Ovary (tissue), 9 donors: Measurements from ENCODE around the gene CFH. TPM values are rescaled to one million over a fixed set of nuclear protein-coding genes. Genes with fewer than 3 reads are reported as not detected.

Source experiments
- DNase-seq, 5 donors: peaks; one replicate each; pipeline ENCODE4 v3.0.0-alpha.2; 2019 to 2020
- H3K27ac ChIP-seq, 2 donors: fragments of 200-600 bp; one replicate each; pipeline versions ENCODE4 v1.5.1 to v1.8.0; 2019 to 2022
- H3K27me3 ChIP-seq: fragments of 200-600 bp; one replicate; pipeline ENCODE4 v1.8.0; 2022
- H3K36me3 ChIP-seq: fragments of 200-600 bp; sonication (generic); one replicate; pipeline ENCODE4 v1.5.1; 2019
- H3K4me1 ChIP-seq: one replicate; pipeline ENCODE4 v1.8.1; 2013; ENCODE audit warnings: mild to moderate bottlenecking, moderate library complexity; ENCODE audit not compliant: insufficient read depth
- H3K4me3 ChIP-seq: fragments of 200-600 bp; sonication (generic); one replicate; pipeline ENCODE4 v1.5.1; 2017
- H3K9me3 ChIP-seq, 2 donors: fragments of 200-600 bp in 1 of 2; sonication (generic) in 1 of 2; one replicate each; pipeline versions ENCODE4 v1.5.1 to v1.8.1; 2013 to 2019; ENCODE audit warnings: mild to moderate bottlenecking in 1 of 2, moderate library complexity in 1 of 2
- CTCF ChIP-seq, 3 donors: fragments of 450-650 bp in 2 of 3; fragments of 200-600 bp in 1 of 3; IDR thresholded peaks; one replicate each; pipeline versions ENCODE4 v1.5.1 to v1.8.0; 2016 to 2022; ENCODE audit warnings: antibody characterized with exemption in 3 of 3, mild to moderate bottlenecking in 1 of 3
- EP300 ChIP-seq: sonication (generic); formaldehyde crosslinking; IDR thresholded peaks from one replicate; pipeline ENCODE4 v1.6.1; 2017; ENCODE audit warnings: antibody characterized with exemption
- POLR2A ChIP-seq: fragments of 450-650 bp; IDR thresholded peaks from one replicate; pipeline ENCODE4 v1.6.1; 2017; ENCODE audit warnings: antibody characterized with exemption, mild to moderate bottlenecking, moderate library complexity
- WGBS, 3 donors: extraction: QIAGEN DNeasy Blood & Tissue Kit in 1 of 3; methylation state at CpG; one replicate each; pipeline versions ENCODE4 v1.1.5 to v1.1.7; 2013 to 2017; 5-methylcytosine and 5-hydroxymethylcytosine counted together
- intact Hi-C, 4 donors: fragments of 100-400 bp; cut with DNase I; formaldehyde crosslinking; loops; one replicate each; pipeline versions ENCODE4 v1.11.0 to v1.15.1; 2022 to 2023
- polyA plus RNA-seq, 2 donors: library from polyadenylated mRNA; stranded (reverse); fragments of 200-250 nt in 1 of 2; fragments of 350-450 nt in 1 of 2; fragmentation: Illumina TruSeq in 1 of 2; extraction: RNeasy Lipid Tissue Mini Kit (QIAGEN cat#74804) in 1 of 2; gene quantifications; one replicate each; pipeline ENCODE4 v1.2.3, GENCODE V29; 2013 to 2014
- total RNA-seq, 7 donors: library from RNA; depleted of rRNA in 2 of 7; stranded (reverse); fragments of >200 nt in 2 of 7; fragmentation: NEBNext Ultra II Directional in 3 of 7; extraction: Animal tissue kit (Norgen Biotek cat#: 25700) in 3 of 7; gene quantifications; one replicate each; pipeline versions ENCODE4 v1.1.0 to v1.2.4, GENCODE V29; 2016 to 2023
- donor health status: DM: no; HTN: no; CAD: no; lungs with moderate emphysema.
- donor health status: DM: no; HTN: no; CAD: no.
- donor health status: Bipolar disorder and iron deficiency.
- donor health status: DM: yes; HTN: yes; CAD: no.
- donor health status: DM: no; HTN: no; CAD: no.
- donor health status: DM: yes; HTN: yes; CAD: no.

Gene CFH
- total and polyA plus RNA-seq, 9 donors, result 95.4 to 438 (median 271) TPM

DNA sequence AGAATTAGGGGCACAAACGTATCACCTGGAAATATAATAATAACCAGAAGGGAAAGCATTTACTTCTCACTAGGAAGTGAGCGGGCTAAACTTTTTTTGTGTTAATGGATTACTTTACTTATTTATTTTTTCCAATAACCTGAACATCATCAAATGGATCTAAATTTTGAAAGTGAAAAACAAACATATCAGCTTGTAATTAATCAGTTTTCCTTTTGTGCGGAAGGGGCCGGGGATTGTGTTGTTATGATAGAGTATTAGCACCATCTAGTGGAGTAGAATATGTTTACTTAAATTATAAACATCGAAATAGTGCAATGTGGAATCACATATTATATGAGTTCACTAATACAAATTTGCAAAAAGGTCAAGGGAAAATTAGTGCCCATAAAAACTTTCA is 9.0 kb downstream of the CFH start:
- Histone ChIP-seq H3K27ac (peak overlapping the region in 1 of 2 donors; percentile 26), H3K36me3 (no peaks in the 10 kb centered on the region), H3K4me3 (no peak overlapping the region), H3K4me1 (peaks cover 9% of the 10 kb centered on the region), H3K9me3 (no peaks in the 10 kb centered on the region), H3K27me3 (no peaks in the 10 kb centered on the region)
- peak in 1 of 5 donors; percentile 29 for DNase-seq
- intact Hi-C loops, result loop anchor here in 1 of 4 donors (10.0 kb wide), 1 partner anchor 336 kb away; no protein-coding TSS in a partner anchor
- 5 to 11% (median 6%) methylated on average over 5 of the region's 5 CpGs for WGBS, 3 donors
- TF ChIP-seq EP300, result no peak
- TF ChIP-seq CTCF (IDR thresholded peaks at IDR 0.05), result peak; percentile 47 to 82 (median 74)

DNA sequence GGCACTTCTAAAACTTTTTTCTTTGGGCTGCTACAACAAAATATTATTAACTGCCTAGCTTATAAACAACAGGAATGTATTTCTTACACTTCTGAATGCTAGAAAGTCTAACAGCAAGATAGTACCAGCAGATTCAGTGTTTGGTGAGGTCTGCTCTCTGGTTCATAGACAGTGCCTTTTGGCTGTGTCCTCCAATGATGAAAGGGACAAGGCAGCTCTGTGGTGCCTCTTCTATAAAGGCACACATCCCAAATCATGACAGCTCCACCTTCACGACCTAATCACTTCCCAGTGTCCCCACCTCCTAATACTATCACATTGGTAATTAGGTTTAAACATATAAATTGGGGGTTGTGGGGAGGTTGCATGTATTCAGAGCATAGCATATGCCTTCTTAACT is 9.5 kb downstream of the CFH start:
- H3K27me3 ChIP-seq, result no peaks in the 10 kb centered on the region
- 11 to 19% (median 13%) methylated on average over 1 of the region's 1 CpG for WGBS, 3 donors
- TF ChIP-seq EP300 (no peak), CTCF (IDR thresholded peaks at IDR 0.05) (no peak), POLR2A (no peak)
- H3K9me3 ChIP-seq, result no peaks in the 10 kb centered on the region
- no peak overlapping the region for H3K4me3 ChIP-seq
- intact Hi-C loops, result loop anchor here in 1 of 4 donors (10.0 kb wide), 1 partner anchor 337 kb away; no protein-coding TSS in a partner anchor
- no peak for DNase-seq
- H3K27ac ChIP-seq, result no peak overlapping the region
- H3K36me3 ChIP-seq, result no peaks in the 10 kb centered on the region
- peaks cover 9% of the 10 kb centered on the region for H3K4me1 ChIP-seq

DNA sequence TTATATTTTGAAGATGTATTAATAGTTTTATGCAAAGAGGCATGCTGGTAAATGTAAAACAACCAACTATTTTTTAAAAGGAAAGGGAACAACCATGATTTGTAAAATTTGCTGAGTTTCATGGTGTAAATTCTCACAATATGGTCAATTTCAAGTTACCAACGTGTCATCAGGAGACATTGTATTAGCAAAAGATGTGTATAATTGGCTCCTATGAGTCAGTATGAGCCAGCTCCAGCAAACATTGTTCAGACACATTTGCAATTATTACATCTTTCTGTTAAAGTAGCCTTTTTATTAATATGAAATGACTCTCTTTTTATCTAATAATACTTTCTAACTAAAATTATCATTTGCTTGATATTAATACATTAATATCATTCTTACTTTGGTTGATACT is 15.3 kb downstream of the CFH start:
- no peak overlapping the region for H3K4me3 ChIP-seq
- no peaks in the 10 kb centered on the region for H3K27me3 ChIP-seq
- H3K36me3 ChIP-seq, result no peaks in the 10 kb centered on the region
- no peak overlapping the region for H3K27ac ChIP-seq
- H3K4me1 ChIP-seq, result peaks cover 3% of the 10 kb centered on the region
- 85 to 94% (median 94%) methylated on average over 1 of the region's 1 CpG for WGBS, 3 donors
- no peaks in the 10 kb centered on the region for H3K9me3 ChIP-seq
- TF ChIP-seq EP300 (no peak), CTCF (IDR thresholded peaks at IDR 0.05) (no peak), POLR2A (no peak)
- intact Hi-C loops, result loop anchor here in 1 of 4 donors (10.0 kb wide), 1 partner anchor 342 kb away; no protein-coding TSS in a partner anchor
- DNase-seq, result no peak

DNA sequence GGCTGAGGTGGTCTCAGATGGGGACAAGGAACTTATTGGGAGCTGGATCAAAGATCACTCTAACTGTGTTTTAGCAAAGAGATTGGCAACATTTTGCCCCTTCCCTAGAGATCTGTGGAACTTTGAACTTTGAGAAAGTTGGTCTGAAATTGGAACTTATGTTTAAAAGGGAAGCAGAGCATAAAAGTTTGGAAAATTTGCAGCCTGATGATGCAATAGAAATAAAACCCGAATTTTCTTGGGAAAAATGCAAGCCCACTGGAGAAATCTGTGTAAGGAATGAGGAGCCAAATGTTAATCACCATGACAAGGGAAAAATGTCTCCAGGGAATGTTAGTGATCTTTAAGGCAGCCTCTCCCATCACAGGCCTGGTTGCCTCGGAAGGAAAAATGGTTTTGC is 17.2 kb downstream of the CFH start:
- DNase-seq, result no peak
- Histone ChIP-seq H3K4me1 (peaks cover 1% of the 10 kb centered on the region), H3K27ac (no peak overlapping the region), H3K9me3 (no peaks in the 10 kb centered on the region), H3K4me3 (no peak overlapping the region), H3K36me3 (no peaks in the 10 kb centered on the region), H3K27me3 (no peaks in the 10 kb centered on the region)
- WGBS, 3 donors, result 89 to 93% (median 91%) methylated on average over 2 of the region's 2 CpGs
- intact Hi-C loops, result loop anchor here in 1 of 4 donors (10.0 kb wide), 1 partner anchor 344 kb away; no protein-coding TSS in a partner anchor
- no peak for TF ChIP-seq CTCF (IDR thresholded peaks at IDR 0.05)
- TF ChIP-seq POLR2A, result no peak
